DOHH2 (cell line): Measurements from ENCODE around the gene RFTN2.

Experiments used
- H3F3A ChIP-seq: fragments of 200-600 bp; sonication (generic), shearing (Covaris generic); 2 replicates; pipeline ENCODE4 v1.6.0; 2016; ENCODE audit warnings: antibody characterized with exemption, mild to moderate bottlenecking; ENCODE audit not compliant: control insufficient read depth, insufficient read depth
- H3K27ac ChIP-seq: fragments of 200-600 bp; sonication (generic); 2 replicates; pipeline ENCODE4 v1.5.1; 2014; ENCODE audit warnings: low read depth, mild to moderate bottlenecking, low read length, moderate library complexity
- H3K27me3 ChIP-seq: fragments of 200-600 bp; sonication (generic); 2 replicates; pipeline ENCODE4 v1.6.1; 2014; ENCODE audit warnings: mild to moderate bottlenecking, low read length, mixed read lengths; ENCODE audit not compliant: control insufficient read depth
- H3K36me3 ChIP-seq: fragments of 200-600 bp; sonication (generic); 2 replicates; pipeline ENCODE4 v1.6.1; 2014; ENCODE audit warnings: mild to moderate bottlenecking, low read length, moderate library complexity, mixed read lengths; ENCODE audit not compliant: control insufficient read depth
- H3K4me1 ChIP-seq: fragments of 200-600 bp; sonication (generic); 2 replicates; pipeline ENCODE4 v1.6.1; 2014; ENCODE audit warnings: mild to moderate bottlenecking, low read length, mixed read lengths; ENCODE audit not compliant: control insufficient read depth
- H3K4me2 ChIP-seq: fragments of 200-600 bp; sonication (generic); 2 replicates; pipeline ENCODE4 v1.6.0; 2014; ENCODE audit warnings: mild to moderate bottlenecking, low read length, moderate library complexity
- H3K4me3 ChIP-seq: fragments of 200-600 bp; sonication (generic); 2 replicates; pipeline ENCODE4 v1.5.1; 2014; ENCODE audit warnings: mild to moderate bottlenecking, low read length, mixed read lengths
- H3K79me2 ChIP-seq: fragments of 200-600 bp; sonication (generic); 2 replicates; pipeline ENCODE4 v1.6.1; 2014; ENCODE audit warnings: mild to moderate bottlenecking, low read length, mixed read lengths; ENCODE audit not compliant: control insufficient read depth
- H3K9me2 ChIP-seq: fragments of 200-600 bp; sonication (generic); replicated peaks from 2 replicates; pipeline ENCODE4 v1.6.1; 2014; ENCODE audit warnings: mild to moderate bottlenecking, low read length, mixed read lengths; ENCODE audit not compliant: control insufficient read depth
- H3K9me3 ChIP-seq: fragments of 200-600 bp; sonication (generic); 2 replicates; pipeline ENCODE4 v1.6.1; 2014; ENCODE audit warnings: antibody characterized with exemption, low read length, mixed read lengths; ENCODE audit not compliant: control insufficient read depth, insufficient read depth
- H4K20me1 ChIP-seq: fragments of 200-600 bp; sonication (generic); 2 replicates; pipeline ENCODE4 v1.6.0; 2014; ENCODE audit warnings: low read depth, mild to moderate bottlenecking, antibody characterized with exemption, low read length, moderate library complexity; ENCODE audit not compliant: control insufficient read depth, insufficient read depth
- CTCF ChIP-seq: fragments of 200-600 bp; sonication (generic); IDR thresholded peaks from one replicate; pipeline ENCODE4 v1.5.1; 2014; ENCODE audit warnings: antibody characterized with exemption, mild to moderate bottlenecking, low read depth, low read length; ENCODE audit not compliant: poor library complexity, severe bottlenecking
- EZH2phosphoT487 ChIP-seq: fragments of 200-600 bp; sonication (generic); IDR thresholded peaks from 2 replicates; pipeline ENCODE4 v1.6.1; 2017; ENCODE audit warnings: borderline replicate concordance, mild to moderate bottlenecking, antibody characterized with exemption, low read length, moderate library complexity, mixed read lengths

Gene RFTN2

GRCh38 chr2:197539734-197540133 lies 135.7 kb downstream of the RFTN2 start:
- TF ChIP-seq EZH2phosphoT487 (no peak), CTCF (no peak)
- peaks cover 86% of the 10 kb centered on the region for H3K36me3 ChIP-seq
- peaks cover 50% of the 10 kb centered on the region for H3K79me2 ChIP-seq
- no peaks in the 10 kb centered on the region for H3K4me1 ChIP-seq
- no peaks in the 10 kb centered on the region for H3K9me3 ChIP-seq
- H3K4me2 ChIP-seq: no peak overlapping the region
- no peaks in the 10 kb centered on the region for H3K9me2 ChIP-seq
- H3F3A ChIP-seq: no peaks in the 10 kb centered on the region
- no peak overlapping the region for H3K4me3 ChIP-seq
- H4K20me1 ChIP-seq: no peaks in the 10 kb centered on the region
- no peaks in the 10 kb centered on the region for H3K27me3 ChIP-seq
- no peak overlapping the region for H3K27ac ChIP-seq

GRCh38 chr2:197538412-197538811 lies 137.0 kb downstream of the RFTN2 start:
- Histone ChIP-seq H3F3A (no peaks in the 10 kb centered on the region), H4K20me1 (no peaks in the 10 kb centered on the region), H3K9me2 (no peaks in the 10 kb centered on the region), H3K36me3 (peaks cover 78% of the 10 kb centered on the region), H3K27ac (no peak overlapping the region), H3K27me3 (no peaks in the 10 kb centered on the region), H3K4me2 (no peak overlapping the region), H3K9me3 (no peaks in the 10 kb centered on the region), H3K4me3 (no peak overlapping the region), H3K4me1 (no peaks in the 10 kb centered on the region), H3K79me2 (peaks cover 59% of the 10 kb centered on the region)
- TF ChIP-seq CTCF (no peak), EZH2phosphoT487 (no peak)
